ENCODE data around the gene OR5M3.

DNA sequence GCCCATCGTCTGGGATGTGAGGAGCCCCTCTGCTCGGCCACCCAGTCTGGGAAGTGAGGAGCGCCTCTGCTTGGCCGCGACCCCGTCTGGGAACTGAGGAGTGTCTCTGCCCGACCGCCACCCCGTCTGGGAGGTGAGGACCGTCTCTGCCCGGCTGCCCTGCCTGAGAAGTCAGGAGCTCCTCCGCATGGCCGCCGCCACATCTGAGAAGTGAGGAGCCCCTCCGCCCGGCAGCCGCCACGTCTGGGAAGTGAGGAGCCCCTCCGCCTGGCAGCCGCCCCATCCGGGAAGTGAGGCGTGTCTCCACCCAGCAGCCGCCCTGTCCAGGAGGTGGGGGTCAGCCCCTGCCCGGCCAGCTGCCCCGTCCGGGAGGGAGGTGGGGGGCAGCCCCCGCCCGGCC, 23.9 kb upstream of the OR5M3 start:
- TF ChIP-seq CTCF (IDR thresholded peaks at IDR 0.05; ENCODE audit: borderline replicate concordance, extremely low read depth, low read length, poor library complexity, severe bottlenecking) (no peak), EZH2 (IDR thresholded peaks at IDR 0.05; ENCODE audit: borderline replicate concordance, low read depth, low read length, severe bottlenecking) (no peak)
